ENCODE data around the gene ZKSCAN1. TPM values are rescaled to one million over a fixed set of nuclear protein-coding genes. Genes with fewer than 3 reads are reported as not detected.

The ZKSCAN1 gene
- total RNA-seq, 4 donors from 2014 or later: 32.4 to 37.5 (median 35.4) TPM

- WGBS, 2 donors: 93 to 94% methylated on average over 5 of the region's 5 CpGs
- Histone ChIP-seq H3K27ac (no peak overlapping the region), H3K27me3 (no peaks in the 10 kb centered on the region), H3K9me3 (no peaks in the 10 kb centered on the region), H3K36me3 (peaks cover 7 to 87% (median 11%) of the 10 kb centered on the region in 3 donors), H3K4me3 (no peak overlapping the region), H3K4me1 (no peaks in the 10 kb centered on the region)
- no peak for DNase-seq (ENCODE audit: low spot score in 2 of 2)
- no peak for TF ChIP-seq CTCF (IDR thresholded peaks at IDR 0.05)
- TF ChIP-seq EP300 (IDR thresholded peaks at IDR 0.05): no peak
- TF ChIP-seq POLR2A (IDR thresholded peaks at IDR 0.05): no peak
These were observed 43.9 kb downstream of the ZKSCAN1 start for GRCh38 chr7:100059251-100059739.

GRCh38 chr7:100061518-100062193, 46.3 kb downstream of the ZKSCAN1 start:
- Histone ChIP-seq H3K27me3 (no peaks in the 10 kb centered on the region), H3K27ac (no peak overlapping the region), H3K36me3 (peaks cover 7 to 98% (median 11%) of the 10 kb centered on the region in 3 donors), H3K4me3 (no peak overlapping the region), H3K9me3 (no peaks in the 10 kb centered on the region), H3K4me1 (peaks cover 0 to 18% (median 0%) of the 10 kb centered on the region in 4 donors)
- no peak for TF ChIP-seq POLR2A (IDR thresholded peaks at IDR 0.05)
- TF ChIP-seq EP300 (IDR thresholded peaks at IDR 0.05): no peak
- TF ChIP-seq CTCF (IDR thresholded peaks at IDR 0.05): no peak
- WGBS, 2 donors: 88 to 94% methylated on average over 11 of the region's 11 CpGs
- no peak for DNase-seq (ENCODE audit: low spot score in 2 of 2)

GRCh38 chr7:100063376-100063775, 48.0 kb downstream of the ZKSCAN1 start:
- no peak overlapping the region for H3K4me3 ChIP-seq
- no peak for TF ChIP-seq EP300 (IDR thresholded peaks at IDR 0.05)
- no peak for TF ChIP-seq POLR2A (IDR thresholded peaks at IDR 0.05)
- no peak for TF ChIP-seq CTCF (IDR thresholded peaks at IDR 0.05)
- H3K4me1 ChIP-seq: peaks cover 0 to 20% (median 0%) of the 10 kb centered on the region in 4 donors
- H3K36me3 ChIP-seq: peaks cover 3 to 97% (median 6%) of the 10 kb centered on the region in 3 donors
- no peaks in the 10 kb centered on the region for H3K27me3 ChIP-seq
- no peak overlapping the region for H3K27ac ChIP-seq
- WGBS, 2 donors: 82 to 88% methylated on average over 4 of the region's 4 CpGs
- DNase-seq (ENCODE audit: low spot score in 2 of 2): no peak
- no peaks in the 10 kb centered on the region for H3K9me3 ChIP-seq

- no peak overlapping the region for H3K4me3 ChIP-seq
- no peaks in the 10 kb centered on the region for H3K27me3 ChIP-seq
- no peak overlapping the region for H3K27ac ChIP-seq
- 82 to 91% methylated on average over 9 of the region's 9 CpGs for WGBS, 2 donors
- no peaks in the 10 kb centered on the region for H3K9me3 ChIP-seq
- no peak for DNase-seq (ENCODE audit: low spot score in 2 of 2)
- no peak for TF ChIP-seq POLR2A (IDR thresholded peaks at IDR 0.05)
- no peak for TF ChIP-seq EP300 (IDR thresholded peaks at IDR 0.05)
- no peak for TF ChIP-seq CTCF (IDR thresholded peaks at IDR 0.05)
- H3K4me1 ChIP-seq: peaks cover 0 to 20% (median 0%) of the 10 kb centered on the region in 4 donors
- H3K36me3 ChIP-seq: peaks cover 0 to 97% (median under 1%) of the 10 kb centered on the region in 3 donors
These were observed 48.8 kb downstream of the ZKSCAN1 start for GRCh38 chr7:100064162-100064561.

GRCh38 chr7:100065452-100066186, 50.2 kb downstream of the ZKSCAN1 start:
- WGBS, 2 donors: 49 to 58% methylated on average over 8 of the region's 8 CpGs

More at GRCh38 chr7:100065452-100066186, 50.2 kb downstream of the ZKSCAN1 start:
- H3K4me1 ChIP-seq: peaks cover 0 to 20% (median 0%) of the 10 kb centered on the region in 4 donors
- peak overlapping the region in 2 of 4 donors; percentile 30 to 46 for H3K27ac ChIP-seq
- H3K9me3 ChIP-seq: peaks cover 0 to 7% (median 0%) of the 10 kb centered on the region in 4 donors
- no peak for TF ChIP-seq CTCF (IDR thresholded peaks at IDR 0.05)
- peak in 1 of 2 donors; percentile 83 for TF ChIP-seq EP300 (IDR thresholded peaks at IDR 0.05)
- H3K36me3 ChIP-seq: peaks cover 0 to 97% (median 9%) of the 10 kb centered on the region in 3 donors
- H3K4me3 ChIP-seq: no peak overlapping the region
- no peaks in the 10 kb centered on the region for H3K27me3 ChIP-seq
- peak in 1 of 2 donors; percentile 46 for DNase-seq (ENCODE audit: low spot score in 2 of 2)
